Measurements from ENCODE around the gene LZTS3. TPM values are rescaled to one million over a fixed set of nuclear protein-coding genes. Genes with fewer than 3 reads are reported as not detected.

The LZTS3 gene
- total and polyA plus RNA-seq, 2 of the 13 experiments (the other 11 are each of a cell fraction or from before 2014, with no cell fraction given), result 10.1 to 31.3 TPM

DNA sequence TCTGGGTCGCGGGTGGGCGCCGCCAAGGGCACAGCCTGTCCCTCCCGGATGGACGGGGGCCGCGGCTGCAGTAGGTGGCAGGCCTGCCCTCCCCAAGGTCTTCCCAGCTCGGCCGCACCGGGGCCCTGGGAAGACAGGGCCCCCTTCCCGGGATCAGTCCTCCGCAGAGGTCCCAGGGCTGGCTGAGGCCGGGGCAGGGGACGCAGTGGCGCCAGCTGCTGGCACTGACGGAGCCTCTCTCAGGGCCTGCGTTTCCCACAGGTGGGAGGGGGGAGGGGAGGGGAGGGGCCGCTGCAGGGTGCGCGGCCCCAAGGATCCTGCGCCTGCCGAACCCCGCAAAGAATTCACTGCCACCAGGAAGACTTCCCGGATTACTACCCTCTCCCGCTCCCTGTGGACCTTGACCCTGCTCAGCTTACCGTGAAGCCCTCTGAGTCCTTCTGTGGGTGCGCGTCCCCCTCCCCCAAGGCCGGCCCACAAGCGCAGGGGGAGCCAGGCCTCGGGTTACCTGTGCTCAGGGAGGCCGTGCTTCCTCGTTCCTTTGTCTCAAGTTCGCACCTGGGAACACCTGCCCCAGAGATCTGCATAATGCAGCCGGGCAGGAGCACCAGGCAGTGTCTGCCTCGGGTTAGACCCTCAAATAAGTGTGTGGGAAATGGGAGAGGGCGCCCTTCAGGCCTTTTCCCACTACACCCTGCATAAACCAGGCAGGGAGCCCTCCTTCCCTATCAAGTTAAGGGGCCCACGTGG is 5.1 kb downstream of the LZTS3 start (continued):
- no peak for TF ChIP-seq RNF2 (conservative IDR thresholded peaks at IDR 0.05; ENCODE audit: low read depth)
- TF ChIP-seq, protein P1, sequence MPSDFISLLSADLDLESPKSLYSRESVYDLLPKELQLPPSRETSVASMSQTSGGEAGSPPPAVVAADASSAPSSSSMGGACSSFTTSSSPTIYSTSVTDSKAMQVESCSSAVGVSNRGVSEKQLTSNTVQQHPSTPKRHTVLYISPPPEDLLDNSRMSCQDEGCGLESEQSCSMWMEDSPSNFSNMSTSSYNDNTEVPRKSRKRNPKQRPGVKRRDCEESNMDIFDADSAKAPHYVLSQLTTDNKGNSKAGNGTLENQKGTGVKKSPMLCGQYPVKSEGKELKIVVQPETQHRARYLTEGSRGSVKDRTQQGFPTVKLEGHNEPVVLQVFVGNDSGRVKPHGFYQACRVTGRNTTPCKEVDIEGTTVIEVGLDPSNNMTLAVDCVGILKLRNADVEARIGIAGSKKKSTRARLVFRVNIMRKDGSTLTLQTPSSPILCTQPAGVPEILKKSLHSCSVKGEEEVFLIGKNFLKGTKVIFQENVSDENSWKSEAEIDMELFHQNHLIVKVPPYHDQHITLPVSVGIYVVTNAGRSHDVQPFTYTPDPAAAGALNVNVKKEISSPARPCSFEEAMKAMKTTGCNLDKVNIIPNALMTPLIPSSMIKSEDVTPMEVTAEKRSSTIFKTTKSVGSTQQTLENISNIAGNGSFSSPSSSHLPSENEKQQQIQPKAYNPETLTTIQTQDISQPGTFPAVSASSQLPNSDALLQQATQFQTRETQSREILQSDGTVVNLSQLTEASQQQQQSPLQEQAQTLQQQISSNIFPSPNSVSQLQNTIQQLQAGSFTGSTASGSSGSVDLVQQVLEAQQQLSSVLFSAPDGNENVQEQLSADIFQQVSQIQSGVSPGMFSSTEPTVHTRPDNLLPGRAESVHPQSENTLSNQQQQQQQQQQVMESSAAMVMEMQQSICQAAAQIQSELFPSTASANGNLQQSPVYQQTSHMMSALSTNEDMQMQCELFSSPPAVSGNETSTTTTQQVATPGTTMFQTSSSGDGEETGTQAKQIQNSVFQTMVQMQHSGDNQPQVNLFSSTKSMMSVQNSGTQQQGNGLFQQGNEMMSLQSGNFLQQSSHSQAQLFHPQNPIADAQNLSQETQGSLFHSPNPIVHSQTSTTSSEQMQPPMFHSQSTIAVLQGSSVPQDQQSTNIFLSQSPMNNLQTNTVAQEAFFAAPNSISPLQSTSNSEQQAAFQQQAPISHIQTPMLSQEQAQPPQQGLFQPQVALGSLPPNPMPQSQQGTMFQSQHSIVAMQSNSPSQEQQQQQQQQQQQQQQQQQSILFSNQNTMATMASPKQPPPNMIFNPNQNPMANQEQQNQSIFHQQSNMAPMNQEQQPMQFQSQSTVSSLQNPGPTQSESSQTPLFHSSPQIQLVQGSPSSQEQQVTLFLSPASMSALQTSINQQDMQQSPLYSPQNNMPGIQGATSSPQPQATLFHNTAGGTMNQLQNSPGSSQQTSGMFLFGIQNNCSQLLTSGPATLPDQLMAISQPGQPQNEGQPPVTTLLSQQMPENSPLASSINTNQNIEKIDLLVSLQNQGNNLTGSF (CRISPR knock-in tag; IDR thresholded peaks at IDR 0.05), result no peak; the same call in 1 of the 2 replicates
- TF ChIP-seq MXD4 (CRISPR knock-in tag; IDR thresholded peaks at IDR 0.05), result peak; percentile 66
- TF ChIP-seq TRAFD1 (CRISPR knock-in tag; IDR thresholded peaks at IDR 0.05; ENCODE audit: borderline replicate concordance), result peak; percentile 93
- peak; percentile 52 for TF ChIP-seq HNRNPLL (IDR thresholded peaks at IDR 0.05; ENCODE audit: low read depth, low read length, poor library complexity, severe bottlenecking)
- TF ChIP-seq ZNF460 (CRISPR knock-in tag; IDR thresholded peaks at IDR 0.05; ENCODE audit: borderline replicate concordance), result peak; percentile 51; the same call in 1 of the 2 replicates
- TF ChIP-seq ZNF567 (CRISPR knock-in tag; IDR thresholded peaks at IDR 0.05; ENCODE audit: borderline replicate concordance), result no peak; the same call in 1 of the 2 replicates
- no peak for TF ChIP-seq ZNF597 (CRISPR knock-in tag; IDR thresholded peaks at IDR 0.05)
- TF ChIP-seq ZNF740 (CRISPR knock-in tag; IDR thresholded peaks at IDR 0.05), result peak; percentile 76; the same call in 1 of the 2 replicates
- TF ChIP-seq RXRB (CRISPR knock-in tag; IDR thresholded peaks at IDR 0.05; ENCODE audit: borderline replicate concordance), result peak; percentile 35; the same call in 1 of the 2 replicates
- TF ChIP-seq ZFP91 (CRISPR knock-in tag; IDR thresholded peaks at IDR 0.05; ENCODE audit: borderline replicate concordance), result peak; percentile 92; the same call in 1 of the 2 replicates
- peak; percentile 93 for TF ChIP-seq IKZF4 (CRISPR knock-in tag; IDR thresholded peaks at IDR 0.05; ENCODE audit: borderline replicate concordance, low read depth, not compliant biosample characterization)
- peak; percentile 91; the same call in 1 of the 2 replicates for TF ChIP-seq KDM1A (CRISPR knock-in tag; IDR thresholded peaks at IDR 0.05)
- TF ChIP-seq HNRNPH1 (optimal IDR thresholded peaks at IDR 0.05; ENCODE audit: low read depth, low read length), result peak; percentile 71
- peak; percentile 62 for TF ChIP-seq ZNF572 (CRISPR knock-in tag; IDR thresholded peaks at IDR 0.05)
- TF ChIP-seq PAF1 (CRISPR knock-in tag; IDR thresholded peaks at IDR 0.05), result no peak
- TF ChIP-seq SAFB2 (CRISPR knock-in tag; IDR thresholded peaks at IDR 0.05; ENCODE audit: borderline replicate concordance, low read depth), result peak; percentile 82; the same call in 1 of the 2 replicates
- TF ChIP-seq ZNF30 (CRISPR knock-in tag; IDR thresholded peaks at IDR 0.05), result peak; percentile 85; the same call in 1 of the 2 replicates
